Measurements from ENCODE around the gene P2RX4. TPM values are rescaled to one million over a fixed set of nuclear protein-coding genes. Genes with fewer than 3 reads are reported as not detected.
"Not testable (repeated sequence)": the region's sequence is repeated elsewhere in the genome, so short reads cannot be mapped to it uniquely, and the experiment has no call there.

The P2RX4 gene
- total and polyA plus RNA-seq, 2 donors: 14.4 to 15.2 TPM

- Histone ChIP-seq H3K4me1 (ENCODE audit: control insufficient read depth in 2 of 2, insufficient read depth in 2 of 2, low read length in 2 of 2) (peaks cover 0 to 6% of the 10 kb centered on the region in 2 donors), H3K36me3 (ENCODE audit: control insufficient read depth in 2 of 2, insufficient read depth in 2 of 2, low read length in 1 of 2) (no peaks in the 10 kb centered on the region), H3K27ac (ENCODE audit: low read depth in 1 of 2, low read length in 1 of 2) (no peak overlapping the region), H3K4me3 (ENCODE audit: low read length in 2 of 2) (no peak overlapping the region), H3K9me3 (ENCODE audit: control insufficient read depth in 2 of 2, insufficient read depth in 1 of 2, low read length in 1 of 2) (no peaks in the 10 kb centered on the region), H3K27me3 (ENCODE audit: control insufficient read depth in 2 of 2, insufficient read depth in 1 of 2, low read length in 1 of 2) (no peaks in the 10 kb centered on the region)
- 81% methylated on average over 7 of the region's 7 CpGs for WGBS
- no peak for DNase-seq (ENCODE audit: low read depth in 6 of 9, low spot score in 9 of 9)
Measured at GRCh38 chr12:121198949-121199348, 11.0 kb upstream of the P2RX4 start.

- not testable (repeated sequence) for H3K4me1 ChIP-seq (ENCODE audit: control insufficient read depth in 2 of 2, insufficient read depth in 2 of 2, low read length in 2 of 2); H3K27ac ChIP-seq (ENCODE audit: low read depth in 1 of 2, low read length in 1 of 2); H3K27me3 ChIP-seq (ENCODE audit: control insufficient read depth in 2 of 2, insufficient read depth in 1 of 2, low read length in 1 of 2); H3K4me3 ChIP-seq (ENCODE audit: low read length in 2 of 2); DNase-seq (ENCODE audit: low read depth in 6 of 9, low spot score in 9 of 9); H3K9me3 ChIP-seq (ENCODE audit: control insufficient read depth in 2 of 2, insufficient read depth in 1 of 2, low read length in 1 of 2); H3K36me3 ChIP-seq (ENCODE audit: control insufficient read depth in 2 of 2, insufficient read depth in 2 of 2, low read length in 1 of 2)
- whole genome bisulfite sequencing: 96% methylated on average over 6 of the region's 6 CpGs
Measured at GRCh38 chr12:121201140-121201539, 8.8 kb upstream of the P2RX4 start.

GRCh38 chr12:121202407-121203355, 7.2 kb upstream of the P2RX4 start:
- Histone ChIP-seq H3K4me3 (ENCODE audit: low read length in 2 of 2) (no peak overlapping the region), H3K36me3 (ENCODE audit: control insufficient read depth in 2 of 2, insufficient read depth in 2 of 2, low read length in 1 of 2) (no peaks in the 10 kb centered on the region), H3K4me1 (ENCODE audit: control insufficient read depth in 2 of 2, insufficient read depth in 2 of 2, low read length in 2 of 2) (no peaks in the 10 kb centered on the region), H3K9me3 (ENCODE audit: control insufficient read depth in 2 of 2, insufficient read depth in 1 of 2, low read length in 1 of 2) (no peaks in the 10 kb centered on the region), H3K27ac (ENCODE audit: low read depth in 1 of 2, low read length in 1 of 2) (no peak overlapping the region), H3K27me3 (ENCODE audit: control insufficient read depth in 2 of 2, insufficient read depth in 1 of 2, low read length in 1 of 2) (no peaks in the 10 kb centered on the region)
- 89% methylated on average over 14 of the region's 14 CpGs for WGBS
- no peak for DNase-seq (ENCODE audit: low read depth in 6 of 9, low spot score in 9 of 9)

GRCh38 chr12:121203482-121203881, 6.4 kb upstream of the P2RX4 start:
- no peaks in the 10 kb centered on the region for H3K4me1 ChIP-seq (ENCODE audit: control insufficient read depth in 2 of 2, insufficient read depth in 2 of 2, low read length in 2 of 2)
- H3K9me3 ChIP-seq (ENCODE audit: control insufficient read depth in 2 of 2, insufficient read depth in 1 of 2, low read length in 1 of 2): no peaks in the 10 kb centered on the region
- no peak for DNase-seq (ENCODE audit: low read depth in 6 of 9, low spot score in 9 of 9)
- H3K27ac ChIP-seq (ENCODE audit: low read depth in 1 of 2, low read length in 1 of 2): no peak overlapping the region
- no peaks in the 10 kb centered on the region for H3K36me3 ChIP-seq (ENCODE audit: control insufficient read depth in 2 of 2, insufficient read depth in 2 of 2, low read length in 1 of 2)
- H3K27me3 ChIP-seq (ENCODE audit: control insufficient read depth in 2 of 2, insufficient read depth in 1 of 2, low read length in 1 of 2): no peaks in the 10 kb centered on the region
- 87% methylated on average over 11 of the region's 11 CpGs for WGBS
- H3K4me3 ChIP-seq (ENCODE audit: low read length in 2 of 2): no peak overlapping the region

- H3K4me3 ChIP-seq (ENCODE audit: low read length in 2 of 2): no peak overlapping the region
- H3K36me3 ChIP-seq (ENCODE audit: control insufficient read depth in 2 of 2, insufficient read depth in 2 of 2, low read length in 1 of 2): no peaks in the 10 kb centered on the region
- H3K9me3 ChIP-seq (ENCODE audit: control insufficient read depth in 2 of 2, insufficient read depth in 1 of 2, low read length in 1 of 2): no peaks in the 10 kb centered on the region
- H3K27me3 ChIP-seq (ENCODE audit: control insufficient read depth in 2 of 2, insufficient read depth in 1 of 2, low read length in 1 of 2): no peaks in the 10 kb centered on the region
- 96% methylated on average over 7 of the region's 7 CpGs for WGBS
- peaks cover 0 to 10% of the 10 kb centered on the region in 2 donors for H3K4me1 ChIP-seq (ENCODE audit: control insufficient read depth in 2 of 2, insufficient read depth in 2 of 2, low read length in 2 of 2)
- no peak for DNase-seq (ENCODE audit: low read depth in 6 of 9, low spot score in 9 of 9)
- H3K27ac ChIP-seq (ENCODE audit: low read depth in 1 of 2, low read length in 1 of 2): no peak overlapping the region
Measured at GRCh38 chr12:121205491-121205890, 4.4 kb upstream of the P2RX4 start.

GRCh38 chr12:121208571-121208970, 1.4 kb upstream of the P2RX4 start:
- not testable (repeated sequence) for H3K36me3 ChIP-seq (ENCODE audit: control insufficient read depth in 2 of 2, insufficient read depth in 2 of 2, low read length in 1 of 2); H3K27me3 ChIP-seq (ENCODE audit: control insufficient read depth in 2 of 2, insufficient read depth in 1 of 2, low read length in 1 of 2); H3K9me3 ChIP-seq (ENCODE audit: control insufficient read depth in 2 of 2, insufficient read depth in 1 of 2, low read length in 1 of 2); H3K27ac ChIP-seq (ENCODE audit: low read depth in 1 of 2, low read length in 1 of 2); DNase-seq (ENCODE audit: low read depth in 6 of 9, low spot score in 9 of 9); H3K4me3 ChIP-seq (ENCODE audit: low read length in 2 of 2)
- H3K4me1 ChIP-seq (ENCODE audit: control insufficient read depth in 2 of 2, insufficient read depth in 2 of 2, low read length in 2 of 2): peaks cover 3 to 19% of the 10 kb centered on the region in 2 donors
- 99% methylated on average over 10 of the region's 10 CpGs for WGBS

GRCh38 chr12:121209221-121209620, 708 bp upstream of the P2RX4 start:
- no peak for DNase-seq (ENCODE audit: low read depth in 6 of 9, low spot score in 9 of 9)
- 96% methylated on average over 15 of the region's 15 CpGs for WGBS
- Histone ChIP-seq H3K27ac (ENCODE audit: low read depth in 1 of 2, low read length in 1 of 2) (no peak overlapping the region), H3K27me3 (ENCODE audit: control insufficient read depth in 2 of 2, insufficient read depth in 1 of 2, low read length in 1 of 2) (no peaks in the 10 kb centered on the region), H3K4me3 (ENCODE audit: low read length in 2 of 2) (peak overlapping the region; percentile 59 to 64), H3K36me3 (ENCODE audit: control insufficient read depth in 2 of 2, insufficient read depth in 2 of 2, low read length in 1 of 2) (peaks cover 0 to 3% of the 10 kb centered on the region in 2 donors), H3K9me3 (ENCODE audit: control insufficient read depth in 2 of 2, insufficient read depth in 1 of 2, low read length in 1 of 2) (no peaks in the 10 kb centered on the region), H3K4me1 (ENCODE audit: control insufficient read depth in 2 of 2, insufficient read depth in 2 of 2, low read length in 2 of 2) (peaks cover 3 to 19% of the 10 kb centered on the region in 2 donors)

- WGBS: 98% methylated on average over 5 of the region's 5 CpGs
- Histone ChIP-seq H3K4me1 (ENCODE audit: control insufficient read depth in 2 of 2, insufficient read depth in 2 of 2, low read length in 2 of 2) (peaks cover 3 to 19% of the 10 kb centered on the region in 2 donors), H3K27ac (ENCODE audit: low read depth in 1 of 2, low read length in 1 of 2) (no peak overlapping the region), H3K27me3 (ENCODE audit: control insufficient read depth in 2 of 2, insufficient read depth in 1 of 2, low read length in 1 of 2) (no peaks in the 10 kb centered on the region), H3K36me3 (ENCODE audit: control insufficient read depth in 2 of 2, insufficient read depth in 2 of 2, low read length in 1 of 2) (peaks cover 0 to 11% of the 10 kb centered on the region in 2 donors), H3K4me3 (ENCODE audit: low read length in 2 of 2) (no peak overlapping the region), H3K9me3 (ENCODE audit: control insufficient read depth in 2 of 2, insufficient read depth in 1 of 2, low read length in 1 of 2) (no peaks in the 10 kb centered on the region)
- no peak for DNase-seq (ENCODE audit: low read depth in 6 of 9, low spot score in 9 of 9)
Measured at GRCh38 chr12:121212875-121213274, 2.9 kb downstream of the P2RX4 start.

GRCh38 chr12:121214166-121214777, 4.3 kb downstream of the P2RX4 start:
- WGBS: 97% methylated on average over 11 of the region's 11 CpGs
- Histone ChIP-seq H3K27ac (ENCODE audit: low read depth in 1 of 2, low read length in 1 of 2) (no peak overlapping the region), H3K9me3 (ENCODE audit: control insufficient read depth in 2 of 2, insufficient read depth in 1 of 2, low read length in 1 of 2) (no peaks in the 10 kb centered on the region), H3K4me1 (ENCODE audit: control insufficient read depth in 2 of 2, insufficient read depth in 2 of 2, low read length in 2 of 2) (peaks cover 3 to 16% of the 10 kb centered on the region in 2 donors), H3K27me3 (ENCODE audit: control insufficient read depth in 2 of 2, insufficient read depth in 1 of 2, low read length in 1 of 2) (no peaks in the 10 kb centered on the region), H3K36me3 (ENCODE audit: control insufficient read depth in 2 of 2, insufficient read depth in 2 of 2, low read length in 1 of 2) (peaks cover 0 to 21% of the 10 kb centered on the region in 2 donors), H3K4me3 (ENCODE audit: low read length in 2 of 2) (no peak overlapping the region)
- DNase-seq (ENCODE audit: low read depth in 6 of 9, low spot score in 9 of 9): no peak
